Measurements from ENCODE around the gene ALKBH1. TPM values are rescaled to one million over a fixed set of nuclear protein-coding genes. Genes with fewer than 3 reads are reported as not detected.

ALKBH1 gene
- total and polyA plus RNA-seq, 2 of the 13 experiments (the other 11 are each of a cell fraction or from before 2014, with no cell fraction given): 12.5 to 14.3 TPM

DNA sequence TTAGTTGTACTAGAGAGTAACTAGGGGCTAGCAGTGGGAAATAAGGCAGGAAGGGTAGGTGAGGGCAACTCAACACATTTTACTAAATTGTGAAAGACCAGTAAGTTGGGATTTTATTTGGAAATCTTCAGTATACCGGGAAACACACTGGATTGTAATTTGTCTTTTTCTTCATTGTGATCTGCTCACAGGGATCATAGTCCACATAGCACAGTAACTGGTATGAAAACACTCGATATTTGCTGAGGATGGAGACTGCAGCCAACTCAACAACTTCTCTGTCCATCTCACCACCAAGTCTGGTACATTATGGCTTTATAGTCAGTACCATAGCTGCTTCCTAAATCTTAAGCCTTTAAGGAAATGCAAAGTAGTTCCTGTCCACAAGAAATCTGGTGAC, 2.5 kb upstream of the ALKBH1 start:
- BruUV-seq (replicated peaks): no TSS peak
- Histone ChIP-seq H2AFZ (ENCODE audit: low read length) (no peak overlapping the region), H3K9me3 (ENCODE audit: low read length) (no peaks in the 10 kb centered on the region), H3K4me1 (ENCODE audit: insufficient read depth, low read length) (peaks cover 28% of the 10 kb centered on the region), H3K36me3 (replicated peaks in 1 of 2; ENCODE audit: control insufficient read depth in 1 of 2, insufficient read depth in 2 of 2, low read length in 2 of 2) (peaks cover 10 to 29% of the 10 kb centered on the region in 2 experiments), H3K4me3 (replicated peaks in 1 of 3; ENCODE audit: insufficient read depth in 1 of 3, low read depth in 2 of 3, low read length in 3 of 3) (peak overlapping the region; percentile 92 to 97 (median 92); a peak in 5 of 6 replicates), H3K79me2 (ENCODE audit: insufficient read depth, low read length) (peaks cover 79% of the 10 kb centered on the region), H3K27me3 (ENCODE audit: control insufficient read depth in 1 of 2, insufficient read depth in 2 of 2, low read length in 2 of 2) (no peaks in the 10 kb centered on the region; a peak in 1 of 5 replicates), H3K27ac (ENCODE audit: extremely low read length, insufficient read depth, low read length) (peak overlapping the region; percentile 69), H3K4me2 (ENCODE audit: low read depth, low read length) (peak overlapping the region; percentile 79), H3K9ac (ENCODE audit: insufficient read depth, low read depth, low read length) (peak overlapping the region; percentile 87), H4K20me1 (ENCODE audit: insufficient read depth, low read length) (peaks cover 18% of the 10 kb centered on the region; the same call in 1 of the 2 replicates)
- ATAC-seq (peak; percentile 66), DNase-seq (ENCODE audit: low spot score) (peak; percentile 66), FAIRE-seq (peak; percentile 71)
- WGBS (ENCODE audit: low lambda C conversion rate): 0% methylated on average over 2 of the region's 2 CpGs
- CTCF ChIA-PET (ENCODE audit: low intra/inter-chr PET ratio, low total read pairs): no interaction called here
- intact Hi-C loops (cut with micrococcal nuclease; ENCODE audit: unreplicated experiment) (no loop called here), in situ Hi-C loops (cut with HindIII; ENCODE audit: extremely low pct_ligation_motif_present, low pct_unique_long_range_greater_than_20kb) (no loop called here)
- POLR2A ChIA-PET: interaction anchor here (1.3 kb wide), 1 partner anchor 51 kb away, joined by 7 read pairs; the partner anchor contains the start of gene SNW1
- peak; percentile 56; the same call in 1 of the 2 replicates for TF ChIP-seq KAT8 (CRISPR knock-in tag; IDR thresholded peaks at IDR 0.05)
- no peak for TF ChIP-seq ZNF660 (CRISPR knock-in tag; IDR thresholded peaks at IDR 0.05; ENCODE audit: borderline replicate concordance, low read depth)
- TF ChIP-seq, protein P1, sequence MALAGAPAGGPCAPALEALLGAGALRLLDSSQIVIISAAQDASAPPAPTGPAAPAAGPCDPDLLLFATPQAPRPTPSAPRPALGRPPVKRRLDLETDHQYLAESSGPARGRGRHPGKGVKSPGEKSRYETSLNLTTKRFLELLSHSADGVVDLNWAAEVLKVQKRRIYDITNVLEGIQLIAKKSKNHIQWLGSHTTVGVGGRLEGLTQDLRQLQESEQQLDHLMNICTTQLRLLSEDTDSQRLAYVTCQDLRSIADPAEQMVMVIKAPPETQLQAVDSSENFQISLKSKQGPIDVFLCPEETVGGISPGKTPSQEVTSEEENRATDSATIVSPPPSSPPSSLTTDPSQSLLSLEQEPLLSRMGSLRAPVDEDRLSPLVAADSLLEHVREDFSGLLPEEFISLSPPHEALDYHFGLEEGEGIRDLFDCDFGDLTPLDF (CRISPR knock-in tag; IDR thresholded peaks at IDR 0.05): no peak
- TF ChIP-seq ZSCAN31 (CRISPR knock-in tag; IDR thresholded peaks at IDR 0.05; ENCODE audit: low read depth): no peak
- no peak for TF ChIP-seq SAFB2 (CRISPR knock-in tag; IDR thresholded peaks at IDR 0.05; ENCODE audit: borderline replicate concordance, low read depth)
- TF ChIP-seq YEATS4 (CRISPR knock-in tag; IDR thresholded peaks at IDR 0.05; ENCODE audit: borderline replicate concordance): 0 out of 2 replicates have a peak, but pooled peaks have one; percentile 8
- no peak for TF ChIP-seq GATA4 (IDR thresholded peaks at IDR 0.05; ENCODE audit: borderline replicate concordance, low read depth)
- TF ChIP-seq MTF2 (CRISPR knock-in tag; IDR thresholded peaks at IDR 0.05; ENCODE audit: borderline replicate concordance): no peak
- TF ChIP-seq, protein P2, sequence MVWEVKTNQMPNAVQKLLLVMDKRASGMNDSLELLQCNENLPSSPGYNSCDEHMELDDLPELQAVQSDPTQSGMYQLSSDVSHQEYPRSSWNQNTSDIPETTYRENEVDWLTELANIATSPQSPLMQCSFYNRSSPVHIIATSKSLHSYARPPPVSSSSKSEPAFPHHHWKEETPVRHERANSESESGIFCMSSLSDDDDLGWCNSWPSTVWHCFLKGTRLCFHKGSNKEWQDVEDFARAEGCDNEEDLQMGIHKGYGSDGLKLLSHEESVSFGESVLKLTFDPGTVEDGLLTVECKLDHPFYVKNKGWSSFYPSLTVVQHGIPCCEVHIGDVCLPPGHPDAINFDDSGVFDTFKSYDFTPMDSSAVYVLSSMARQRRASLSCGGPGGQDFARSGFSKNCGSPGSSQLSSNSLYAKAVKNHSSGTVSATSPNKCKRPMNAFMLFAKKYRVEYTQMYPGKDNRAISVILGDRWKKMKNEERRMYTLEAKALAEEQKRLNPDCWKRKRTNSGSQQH (CRISPR knock-in tag; IDR thresholded peaks at IDR 0.05; ENCODE audit: low read depth): no peak
- TF ChIP-seq HNF4A (CRISPR knock-in tag; IDR thresholded peaks at IDR 0.05): peak; percentile 78
- peak; percentile 47; the same call in 1 of the 2 replicates for TF ChIP-seq ELF3 (CRISPR knock-in tag; IDR thresholded peaks at IDR 0.05)
- TF ChIP-seq, protein P3, sequence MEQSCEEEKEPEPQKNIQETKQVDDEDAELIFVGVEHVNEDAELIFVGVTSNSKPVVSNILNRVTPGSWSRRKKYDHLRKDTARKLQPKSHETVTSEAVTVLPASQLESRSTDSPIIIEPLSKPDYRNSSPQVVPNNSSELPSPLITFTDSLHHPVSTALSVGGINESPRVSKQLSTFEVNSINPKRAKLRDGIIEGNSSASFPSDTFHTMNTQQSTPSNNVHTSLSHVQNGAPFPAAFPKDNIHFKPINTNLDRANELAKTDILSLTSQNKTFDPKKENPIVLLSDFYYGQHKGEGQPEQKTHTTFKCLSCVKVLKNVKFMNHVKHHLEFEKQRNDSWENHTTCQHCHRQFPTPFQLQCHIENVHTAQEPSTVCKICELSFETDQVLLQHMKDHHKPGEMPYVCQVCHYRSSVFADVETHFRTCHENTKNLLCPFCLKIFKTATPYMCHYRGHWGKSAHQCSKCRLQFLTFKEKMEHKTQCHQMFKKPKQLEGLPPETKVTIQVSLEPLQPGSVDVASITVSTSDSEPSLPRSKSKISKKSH (CRISPR knock-in tag; IDR thresholded peaks at IDR 0.05; ENCODE audit: borderline replicate concordance): no peak
- peak; percentile 54; the same call in 1 of the 2 replicates for TF ChIP-seq SAP130 (CRISPR knock-in tag; IDR thresholded peaks at IDR 0.05; ENCODE audit: low read depth)
- TF ChIP-seq SSRP1 (CRISPR knock-in tag; IDR thresholded peaks at IDR 0.05): no peak
- TF ChIP-seq, protein P4, sequence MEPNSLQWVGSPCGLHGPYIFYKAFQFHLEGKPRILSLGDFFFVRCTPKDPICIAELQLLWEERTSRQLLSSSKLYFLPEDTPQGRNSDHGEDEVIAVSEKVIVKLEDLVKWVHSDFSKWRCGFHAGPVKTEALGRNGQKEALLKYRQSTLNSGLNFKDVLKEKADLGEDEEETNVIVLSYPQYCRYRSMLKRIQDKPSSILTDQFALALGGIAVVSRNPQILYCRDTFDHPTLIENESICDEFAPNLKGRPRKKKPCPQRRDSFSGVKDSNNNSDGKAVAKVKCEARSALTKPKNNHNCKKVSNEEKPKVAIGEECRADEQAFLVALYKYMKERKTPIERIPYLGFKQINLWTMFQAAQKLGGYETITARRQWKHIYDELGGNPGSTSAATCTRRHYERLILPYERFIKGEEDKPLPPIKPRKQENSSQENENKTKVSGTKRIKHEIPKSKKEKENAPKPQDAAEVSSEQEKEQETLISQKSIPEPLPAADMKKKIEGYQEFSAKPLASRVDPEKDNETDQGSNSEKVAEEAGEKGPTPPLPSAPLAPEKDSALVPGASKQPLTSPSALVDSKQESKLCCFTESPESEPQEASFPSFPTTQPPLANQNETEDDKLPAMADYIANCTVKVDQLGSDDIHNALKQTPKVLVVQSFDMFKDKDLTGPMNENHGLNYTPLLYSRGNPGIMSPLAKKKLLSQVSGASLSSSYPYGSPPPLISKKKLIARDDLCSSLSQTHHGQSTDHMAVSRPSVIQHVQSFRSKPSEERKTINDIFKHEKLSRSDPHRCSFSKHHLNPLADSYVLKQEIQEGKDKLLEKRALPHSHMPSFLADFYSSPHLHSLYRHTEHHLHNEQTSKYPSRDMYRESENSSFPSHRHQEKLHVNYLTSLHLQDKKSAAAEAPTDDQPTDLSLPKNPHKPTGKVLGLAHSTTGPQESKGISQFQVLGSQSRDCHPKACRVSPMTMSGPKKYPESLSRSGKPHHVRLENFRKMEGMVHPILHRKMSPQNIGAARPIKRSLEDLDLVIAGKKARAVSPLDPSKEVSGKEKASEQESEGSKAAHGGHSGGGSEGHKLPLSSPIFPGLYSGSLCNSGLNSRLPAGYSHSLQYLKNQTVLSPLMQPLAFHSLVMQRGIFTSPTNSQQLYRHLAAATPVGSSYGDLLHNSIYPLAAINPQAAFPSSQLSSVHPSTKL (CRISPR knock-in tag; IDR thresholded peaks at IDR 0.05): peak; percentile 66; the same call in 1 of the 2 replicates
- no peak for TF ChIP-seq EP300 (IDR thresholded peaks at IDR 0.05; ENCODE audit: low read depth in 2 of 2, low read length in 2 of 2)
- no peak for TF ChIP-seq EP300 (CRISPR knock-in tag; IDR thresholded peaks at IDR 0.05; ENCODE audit: borderline replicate concordance)
